Measurements from ENCODE around the gene GNG8.

Gene GNG8

GRCh38 chr19:46646402-46646801 is 10.4 kb upstream of the GNG8 start:
- Histone ChIP-seq H3K27ac (ENCODE audit: low read length) (no peak overlapping the region), H3K4me3 (ENCODE audit: low read length) (no peak overlapping the region), H3K4me1 (ENCODE audit: low read length) (peaks cover 13% of the 10 kb centered on the region), H3K79me2 (ENCODE audit: low read length) (no peaks in the 10 kb centered on the region), H3K36me3 (replicated peaks; ENCODE audit: low read depth, low read length) (no peaks in the 10 kb centered on the region), H3K27me3 (ENCODE audit: low read depth, low read length) (peaks cover 12% of the 10 kb centered on the region), H3K4me2 (ENCODE audit: low read length) (no peak overlapping the region), H3K9ac (ENCODE audit: low read length) (no peak overlapping the region), H4K20me1 (ENCODE audit: insufficient read depth, low read length) (no peaks in the 10 kb centered on the region), H3K9me3 (ENCODE audit: insufficient read depth, low read length) (no peaks in the 10 kb centered on the region), H2AFZ (ENCODE audit: low read depth, low read length) (no peak overlapping the region)
- TF ChIP-seq EZH2phosphoT487 (IDR thresholded peaks at IDR 0.05; ENCODE audit: low read depth) (no peak), CTCF (IDR thresholded peaks at IDR 0.05; ENCODE audit: low read depth, low read length) (no peak)

GRCh38 chr19:46644720-46645119 is 8.7 kb upstream of the GNG8 start:
- no peak overlapping the region for H3K9ac ChIP-seq (ENCODE audit: low read length)
- peaks cover 18% of the 10 kb centered on the region for H3K4me1 ChIP-seq (ENCODE audit: low read length)
- no peak overlapping the region for H3K4me3 ChIP-seq (ENCODE audit: low read length)
- H3K79me2 ChIP-seq (ENCODE audit: low read length), result no peaks in the 10 kb centered on the region
- H3K9me3 ChIP-seq (ENCODE audit: insufficient read depth, low read length), result no peaks in the 10 kb centered on the region
- H3K27ac ChIP-seq (ENCODE audit: low read length), result no peak overlapping the region
- no peaks in the 10 kb centered on the region for H4K20me1 ChIP-seq (ENCODE audit: insufficient read depth, low read length)
- TF ChIP-seq EZH2phosphoT487 (IDR thresholded peaks at IDR 0.05; ENCODE audit: low read depth), result no peak
- no peak for TF ChIP-seq CTCF (IDR thresholded peaks at IDR 0.05; ENCODE audit: low read depth, low read length)
- H2AFZ ChIP-seq (ENCODE audit: low read depth, low read length), result no peak overlapping the region
- no peak overlapping the region for H3K4me2 ChIP-seq (ENCODE audit: low read length)
- peaks cover 25% of the 10 kb centered on the region for H3K27me3 ChIP-seq (ENCODE audit: low read depth, low read length)
- H3K36me3 ChIP-seq (replicated peaks; ENCODE audit: low read depth, low read length), result no peaks in the 10 kb centered on the region

- Histone ChIP-seq H3K4me3 (ENCODE audit: low read length) (no peak overlapping the region), H3K4me2 (ENCODE audit: low read length) (no peak overlapping the region), H3K27me3 (ENCODE audit: low read depth, low read length) (peaks cover 24% of the 10 kb centered on the region), H3K4me1 (ENCODE audit: low read length) (peaks cover 21% of the 10 kb centered on the region), H3K9ac (ENCODE audit: low read length) (no peak overlapping the region), H3K36me3 (replicated peaks; ENCODE audit: low read depth, low read length) (no peaks in the 10 kb centered on the region), H3K27ac (ENCODE audit: low read length) (no peak overlapping the region), H3K9me3 (ENCODE audit: insufficient read depth, low read length) (no peaks in the 10 kb centered on the region), H3K79me2 (ENCODE audit: low read length) (no peaks in the 10 kb centered on the region), H2AFZ (ENCODE audit: low read depth, low read length) (no peak overlapping the region), H4K20me1 (ENCODE audit: insufficient read depth, low read length) (no peaks in the 10 kb centered on the region)
- TF ChIP-seq EZH2phosphoT487 (IDR thresholded peaks at IDR 0.05; ENCODE audit: low read depth) (no peak), CTCF (IDR thresholded peaks at IDR 0.05; ENCODE audit: low read depth, low read length) (no peak)
These were observed 4.7 kb upstream of the GNG8 start for GRCh38 chr19:46640656-46641055.

- peak overlapping the region; percentile 57 for H2AFZ ChIP-seq (ENCODE audit: low read depth, low read length)
- H3K4me1 ChIP-seq (ENCODE audit: low read length), result peaks cover 26% of the 10 kb centered on the region
- no peaks in the 10 kb centered on the region for H4K20me1 ChIP-seq (ENCODE audit: insufficient read depth, low read length)
- TF ChIP-seq EZH2phosphoT487 (IDR thresholded peaks at IDR 0.05; ENCODE audit: low read depth) (no peak), CTCF (IDR thresholded peaks at IDR 0.05; ENCODE audit: low read depth, low read length) (no peak)
- no peak overlapping the region for H3K27ac ChIP-seq (ENCODE audit: low read length)
- H3K4me2 ChIP-seq (ENCODE audit: low read length), result peak overlapping the region; percentile 90
- H3K36me3 ChIP-seq (replicated peaks; ENCODE audit: low read depth, low read length), result no peaks in the 10 kb centered on the region
- no peaks in the 10 kb centered on the region for H3K9me3 ChIP-seq (ENCODE audit: insufficient read depth, low read length)
- peaks cover 17% of the 10 kb centered on the region for H3K27me3 ChIP-seq (ENCODE audit: low read depth, low read length)
- H3K9ac ChIP-seq (ENCODE audit: low read length), result peak overlapping the region; percentile 60
- H3K79me2 ChIP-seq (ENCODE audit: low read length), result no peaks in the 10 kb centered on the region
- H3K4me3 ChIP-seq (ENCODE audit: low read length), result peak overlapping the region; percentile 82
These were observed 3.6 kb upstream of the GNG8 start for GRCh38 chr19:46639358-46640182.

Measured in OCI-LY3 (cell line).